ENCODE measurements around the gene LDB3. TPM values are rescaled to one million over a fixed set of nuclear protein-coding genes. Genes with fewer than 3 reads are reported as not detected.

LDB3 gene
- polyA plus RNA-seq, 4 donors: 0.68 to 0.87 (median 0.71) TPM

DNA sequence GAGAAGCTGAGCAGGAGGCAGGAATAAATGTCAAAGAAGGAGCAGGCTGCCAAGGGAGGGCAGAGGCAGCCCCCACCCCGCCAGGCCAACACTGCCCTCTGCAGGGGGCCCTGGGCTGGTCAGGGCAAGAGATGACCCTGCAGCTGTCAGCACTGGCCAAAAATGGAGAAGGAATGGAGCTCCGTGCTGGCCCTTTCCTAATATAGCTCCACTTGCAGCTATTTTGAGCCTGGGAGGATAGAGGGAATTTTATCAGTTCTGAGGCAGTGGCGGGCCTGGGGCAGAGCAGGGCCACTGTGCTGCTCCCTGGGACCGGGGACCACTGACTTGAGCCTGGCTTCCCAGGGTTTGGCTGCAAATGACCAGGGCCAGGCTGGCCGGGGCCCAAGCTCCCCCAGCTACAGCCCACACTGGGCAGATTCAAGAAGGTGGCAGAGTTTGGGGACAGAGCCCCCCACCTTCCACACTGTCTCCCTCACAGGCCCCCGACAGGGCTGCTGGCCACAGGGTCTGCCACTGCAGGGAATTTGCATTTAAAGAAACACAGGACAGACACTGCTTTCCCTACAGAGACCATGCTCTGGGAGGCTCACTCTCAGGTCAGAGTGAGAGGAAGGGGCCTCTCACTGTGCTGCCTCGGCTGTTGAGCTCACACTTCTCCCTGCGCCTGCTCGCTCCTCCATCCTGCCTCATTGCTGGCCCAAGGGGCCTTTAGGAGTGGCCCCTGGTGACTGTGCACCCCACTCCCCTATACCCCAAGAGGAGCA is 16.2 kb downstream of the LDB3 start:
- DNase-seq (ENCODE audit: low read depth in 4 of 4, low spot score in 3 of 4): no peak

DNA sequence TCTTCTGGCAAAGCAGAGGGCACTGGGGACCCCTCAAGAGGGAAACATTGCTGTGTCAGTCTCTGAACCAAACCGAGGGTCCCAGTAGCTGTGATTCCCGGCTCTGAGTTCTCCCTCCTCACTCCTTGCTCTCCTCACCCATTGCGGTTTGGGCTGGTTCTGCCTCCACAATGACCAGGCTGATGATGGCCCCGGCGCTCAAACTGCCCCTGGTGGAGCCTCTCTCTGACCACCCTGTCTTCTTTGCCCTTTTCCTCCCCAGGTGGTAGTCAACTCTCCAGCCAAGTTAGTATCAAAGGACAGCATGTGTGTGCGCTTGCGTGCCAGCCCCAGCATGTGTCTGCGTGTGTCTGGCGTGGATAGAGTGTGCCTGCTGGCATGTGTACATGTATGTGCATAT is 17.1 kb downstream of the LDB3 start:
- DNase-seq (ENCODE audit: low read depth in 4 of 4, low spot score in 3 of 4): no peak

DNA sequence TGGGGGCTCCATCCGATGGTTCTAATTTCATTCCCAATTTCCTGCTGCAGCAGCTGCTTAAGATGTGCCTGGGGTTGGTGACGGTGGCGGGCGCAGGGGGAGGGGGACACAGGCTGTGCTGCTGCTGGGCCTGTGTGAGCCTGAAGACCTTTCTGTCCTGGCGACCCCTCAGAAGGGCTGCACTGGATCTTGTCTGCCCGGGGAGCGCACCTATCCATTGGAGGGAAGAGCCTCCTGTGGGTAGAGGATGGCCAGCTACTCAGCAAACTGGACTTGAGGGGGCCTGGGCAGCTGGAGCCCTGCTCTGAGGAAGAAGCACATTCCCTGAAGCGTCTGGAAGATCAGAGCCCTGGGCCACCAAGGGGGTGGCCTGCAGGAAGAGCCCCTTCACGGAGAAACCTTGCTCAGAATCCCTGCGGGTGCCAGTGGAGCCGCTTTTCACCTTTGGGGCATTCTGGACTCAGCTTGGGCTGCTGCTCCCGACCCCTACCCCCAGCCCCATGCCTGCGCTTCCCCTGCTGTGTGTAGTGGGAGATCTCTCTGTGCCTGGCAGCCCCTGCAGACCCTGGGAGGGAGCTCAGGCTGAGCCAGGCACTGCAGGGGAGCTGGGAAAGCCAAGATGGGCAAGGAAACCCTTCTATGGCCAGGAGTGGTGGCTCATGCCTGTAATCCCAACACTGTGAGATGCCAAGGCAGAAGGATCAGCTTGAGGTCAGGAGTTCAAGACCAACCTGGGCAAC is 17.8 kb downstream of the LDB3 start:
- DNase-seq (ENCODE audit: low read depth in 4 of 4, low spot score in 3 of 4): no peak

DNA sequence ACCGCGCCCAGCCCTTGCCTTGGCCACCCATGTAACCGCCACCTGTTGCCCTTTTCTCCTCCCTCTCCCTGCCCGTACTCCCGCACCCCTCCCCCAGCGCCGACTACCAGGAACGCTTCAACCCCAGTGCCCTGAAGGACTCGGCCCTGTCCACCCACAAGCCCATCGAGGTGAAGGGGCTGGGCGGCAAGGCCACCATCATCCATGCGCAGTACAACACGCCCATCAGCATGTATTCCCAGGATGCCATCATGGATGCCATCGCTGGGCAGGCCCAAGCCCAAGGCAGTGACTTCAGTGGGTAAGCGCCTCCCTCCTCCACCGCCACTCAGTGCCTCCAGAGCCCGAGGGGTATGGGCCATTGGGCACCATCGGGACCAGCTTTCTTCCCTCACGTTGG is 18.7 kb downstream of the LDB3 start:
- no peak for DNase-seq (ENCODE audit: low read depth in 4 of 4, low spot score in 3 of 4)

DNA sequence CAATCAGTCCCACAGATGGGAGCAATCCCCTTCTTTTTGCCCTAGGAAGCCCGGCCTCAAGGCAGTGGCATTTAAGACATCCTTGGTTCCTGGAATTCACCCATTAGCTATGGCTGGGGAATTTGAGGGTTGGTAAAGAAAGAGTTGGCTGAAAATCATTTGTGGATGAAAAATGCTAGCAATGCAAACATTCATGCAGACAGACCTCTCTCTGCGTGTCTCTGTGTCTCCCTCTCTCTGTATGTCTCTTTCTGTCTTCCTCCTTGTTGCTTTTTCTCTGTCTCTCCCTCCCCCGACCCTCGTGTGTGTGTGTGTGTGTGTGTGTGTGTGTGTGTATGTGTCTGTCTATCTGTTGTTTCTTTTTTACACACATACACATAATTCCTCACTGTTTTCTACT is 19.4 kb downstream of the LDB3 start:
- no peak for DNase-seq (ENCODE audit: low read depth in 4 of 4, low spot score in 3 of 4)

DNA sequence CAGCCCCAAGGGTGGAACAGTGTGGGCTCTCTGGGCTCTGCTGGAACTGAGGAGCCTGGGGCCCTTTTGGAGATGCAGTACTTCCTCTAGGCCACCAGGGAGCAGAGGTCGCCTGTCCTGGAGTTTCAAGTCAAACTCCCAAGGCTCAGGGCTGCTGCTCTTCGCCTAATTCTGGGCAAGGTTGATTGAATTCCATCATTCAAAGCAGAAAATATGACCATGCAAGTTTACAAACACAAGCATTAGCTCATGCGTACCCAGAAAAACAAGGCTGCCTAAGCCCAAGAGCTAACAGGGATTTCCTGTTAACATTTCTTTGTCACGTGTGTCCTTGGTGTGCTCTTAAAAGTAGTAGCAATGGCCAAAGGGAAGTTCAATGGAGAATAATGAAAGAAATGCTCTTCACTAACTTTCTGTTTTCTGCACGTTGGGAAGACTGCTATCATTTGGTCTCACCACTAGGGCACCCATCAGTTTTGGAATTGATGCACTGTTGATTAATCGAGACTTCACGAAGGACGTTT is 20.1 kb downstream of the LDB3 start:
- no peak for DNase-seq (ENCODE audit: low read depth in 4 of 4, low spot score in 3 of 4)

DNA sequence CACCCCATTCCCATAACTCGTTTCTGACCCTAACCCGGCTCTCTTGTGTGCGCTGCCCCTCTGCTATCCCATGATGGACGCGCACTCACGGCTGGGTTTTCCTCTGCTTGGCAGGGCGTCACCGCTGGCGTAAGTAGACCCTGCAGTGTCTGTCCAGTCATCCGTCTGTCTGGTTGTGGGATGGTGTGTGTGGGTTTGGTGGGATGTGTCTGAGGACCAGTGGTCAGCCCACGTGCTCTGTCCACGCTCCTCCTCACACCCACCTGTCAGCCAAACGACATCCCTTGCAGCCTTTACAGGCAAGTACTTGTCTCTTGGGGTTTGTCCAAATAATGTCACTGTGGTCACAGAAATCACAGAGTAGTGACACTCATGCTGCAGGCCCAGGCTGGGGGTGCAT is 20.8 kb downstream of the LDB3 start:
- no peak for DNase-seq (ENCODE audit: low read depth in 4 of 4, low spot score in 3 of 4)

GRCh38 chr10:86690231-86690630 is 21.9 kb downstream of the LDB3 start:
- DNase-seq (ENCODE audit: low read depth in 4 of 4, low spot score in 3 of 4): no peak

DNA sequence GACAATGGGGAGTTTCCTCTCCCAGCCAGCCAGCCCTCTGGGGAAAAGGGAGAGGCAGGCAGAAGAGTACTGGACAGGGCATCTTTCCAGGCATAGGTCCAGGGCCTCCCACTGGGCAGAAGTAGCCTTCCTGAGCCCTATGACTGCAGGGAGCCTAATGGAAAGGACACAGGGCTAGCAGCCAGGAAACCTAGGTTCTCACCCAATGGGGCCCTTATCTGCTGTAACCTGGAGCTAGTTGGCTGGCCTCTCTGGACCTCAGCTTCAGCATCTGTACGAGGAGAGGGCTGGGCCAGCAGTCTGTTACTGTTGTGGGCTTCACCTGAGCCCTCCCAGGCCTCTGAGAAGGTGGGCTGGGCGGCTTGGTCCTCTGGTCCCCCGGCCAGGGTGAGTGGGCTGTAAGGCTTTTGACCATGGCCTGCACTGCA is 22.4 kb downstream of the LDB3 start:
- DNase-seq (ENCODE audit: low read depth in 4 of 4, low spot score in 3 of 4): no peak

DNA sequence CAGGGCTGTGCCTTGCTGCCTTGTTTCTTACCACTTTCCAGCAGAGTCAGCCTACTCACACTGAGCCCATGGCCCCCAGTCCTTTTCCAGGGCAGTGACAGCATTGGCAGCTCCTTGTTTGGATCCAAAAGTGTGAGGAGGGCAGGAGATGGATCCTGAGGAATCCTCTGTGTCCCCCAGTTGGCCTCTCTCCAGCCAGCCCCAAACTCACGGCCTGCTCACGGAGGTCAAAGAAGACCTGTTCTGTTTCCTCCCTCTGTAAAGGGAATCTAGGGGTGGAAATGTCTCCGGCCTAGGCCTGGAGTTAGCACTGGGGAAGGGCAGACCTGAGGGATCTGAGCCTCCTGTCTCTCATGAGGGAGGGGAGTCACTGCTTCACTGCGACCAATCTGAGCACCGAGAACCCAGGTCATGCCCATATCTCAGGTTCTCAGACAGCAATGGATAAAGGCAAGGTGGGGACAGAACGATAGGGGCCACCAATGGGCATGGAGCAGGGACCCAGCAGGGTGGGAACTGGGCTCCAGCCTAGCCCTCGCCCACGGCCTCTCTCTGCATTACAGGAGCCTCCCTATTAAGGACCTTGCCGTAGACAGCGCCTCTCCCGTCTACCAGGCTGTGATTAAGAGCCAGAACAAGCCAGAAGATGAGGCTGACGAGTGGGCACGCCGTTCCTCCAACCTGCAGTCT is 23.2 kb downstream of the LDB3 start:
- DNase-seq (ENCODE audit: low read depth in 4 of 4, low spot score in 3 of 4): no peak

DNA sequence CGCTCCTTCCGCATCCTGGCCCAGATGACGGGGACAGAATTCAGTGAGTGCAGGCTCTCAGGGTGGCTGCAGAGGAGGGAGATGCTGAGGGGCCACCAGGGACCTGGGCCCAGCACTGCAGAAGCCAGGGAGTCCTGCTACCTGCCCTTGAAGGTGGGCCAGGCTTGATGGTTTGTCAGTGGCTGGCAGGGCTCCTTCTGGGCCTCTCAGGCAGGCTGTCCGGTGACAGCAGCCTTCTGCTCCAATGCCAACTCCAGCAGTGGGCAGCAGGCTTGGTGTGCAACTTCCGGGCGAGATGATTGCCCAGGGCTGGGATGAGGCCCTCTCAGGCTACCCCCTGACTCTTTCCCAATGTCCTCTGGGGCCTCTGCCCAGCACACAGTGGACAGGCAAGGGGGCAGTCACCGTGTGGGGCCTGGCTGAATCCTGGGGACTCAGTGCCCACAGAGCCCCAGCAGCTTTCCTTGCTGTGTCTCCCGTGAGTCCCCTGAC is 23.8 kb downstream of the LDB3 start:
- DNase-seq (ENCODE audit: low read depth in 4 of 4, low spot score in 3 of 4): no peak

DNA sequence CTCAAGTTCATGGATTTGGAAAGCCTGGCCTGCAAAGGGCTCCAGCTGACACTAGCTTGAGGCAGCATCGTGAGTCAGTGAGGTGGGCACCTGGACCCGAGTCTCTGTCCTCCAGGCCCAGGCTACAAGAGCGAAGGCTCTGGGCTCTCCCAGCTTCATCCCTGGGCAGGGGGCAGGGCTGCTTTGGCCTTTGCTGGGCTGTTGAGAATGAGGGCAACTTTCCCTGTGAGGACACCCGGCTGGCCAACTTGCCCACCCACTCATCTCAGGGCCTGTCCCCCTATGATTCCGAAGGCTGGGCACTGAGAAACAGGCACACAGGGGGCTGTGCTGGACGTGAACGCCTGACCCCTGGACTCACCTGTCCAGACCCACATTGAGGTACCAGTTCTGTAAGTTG is 24.4 kb downstream of the LDB3 start:
- no peak for DNase-seq (ENCODE audit: low read depth in 4 of 4, low spot score in 3 of 4)

DNA sequence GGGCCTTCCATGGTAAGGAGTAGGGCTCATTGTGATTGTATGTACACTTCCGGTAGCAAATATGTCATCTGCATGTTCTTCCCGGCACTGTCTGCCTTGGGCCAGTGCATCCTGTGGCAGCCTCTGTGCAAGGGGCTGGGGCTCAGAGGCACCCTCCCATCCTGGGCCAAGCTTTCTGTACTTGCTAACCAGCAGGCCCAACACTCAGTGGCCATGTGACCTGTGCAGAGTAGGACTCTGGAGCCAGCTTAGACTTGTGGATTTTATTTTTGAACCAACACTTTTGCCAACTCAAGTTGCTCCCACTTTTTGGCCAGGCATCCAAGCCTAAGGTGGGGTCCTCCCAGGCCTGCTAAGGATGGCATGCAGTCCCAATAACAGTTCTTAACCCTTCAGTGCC is 25.0 kb downstream of the LDB3 start:
- no peak for DNase-seq (ENCODE audit: low read depth in 4 of 4, low spot score in 3 of 4)

- DNase-seq (ENCODE audit: low read depth in 4 of 4, low spot score in 3 of 4): peak in 2 of 4 donors; percentile 52 to 65
These were observed 25.5 kb downstream of the LDB3 start for GRCh38 chr10:86693721-86694369.

DNA sequence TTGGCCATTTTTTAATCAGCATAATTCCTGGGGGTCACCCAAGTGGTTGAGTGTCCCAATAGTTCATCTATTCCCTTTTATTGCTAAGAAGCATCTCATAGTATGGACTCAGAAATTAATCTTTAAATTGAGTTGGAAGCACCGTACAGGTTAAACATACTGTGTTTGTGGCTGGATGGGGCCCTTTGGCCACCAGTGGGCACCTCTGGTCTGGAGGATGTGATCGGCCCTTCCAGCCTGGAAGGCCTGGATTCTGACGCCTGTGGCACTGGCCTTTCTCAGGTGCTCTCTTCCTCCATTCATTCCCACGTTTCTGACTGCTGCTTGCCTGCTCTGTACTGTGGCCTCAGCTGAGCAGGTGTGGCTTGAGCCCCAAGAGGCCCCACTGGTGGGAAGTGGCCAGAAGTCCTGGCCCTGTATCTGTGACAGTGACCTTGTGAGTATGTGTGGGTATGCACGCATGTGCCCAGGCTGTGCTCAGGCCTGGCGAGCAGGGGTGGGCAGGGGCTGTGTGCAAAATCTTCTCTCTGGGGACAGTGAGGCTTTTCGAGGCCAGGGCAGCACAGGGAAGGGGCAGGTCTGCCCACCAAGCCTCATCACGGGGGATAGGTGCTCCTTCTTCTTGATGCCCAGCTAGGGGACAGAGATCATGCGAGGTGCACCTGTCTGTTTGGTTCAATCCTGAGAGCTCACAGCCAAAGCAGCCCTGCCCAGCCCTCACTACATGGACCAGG is 30.1 kb downstream of the LDB3 start:
- no peak for DNase-seq (ENCODE audit: low read depth in 4 of 4, low spot score in 3 of 4)

DNA sequence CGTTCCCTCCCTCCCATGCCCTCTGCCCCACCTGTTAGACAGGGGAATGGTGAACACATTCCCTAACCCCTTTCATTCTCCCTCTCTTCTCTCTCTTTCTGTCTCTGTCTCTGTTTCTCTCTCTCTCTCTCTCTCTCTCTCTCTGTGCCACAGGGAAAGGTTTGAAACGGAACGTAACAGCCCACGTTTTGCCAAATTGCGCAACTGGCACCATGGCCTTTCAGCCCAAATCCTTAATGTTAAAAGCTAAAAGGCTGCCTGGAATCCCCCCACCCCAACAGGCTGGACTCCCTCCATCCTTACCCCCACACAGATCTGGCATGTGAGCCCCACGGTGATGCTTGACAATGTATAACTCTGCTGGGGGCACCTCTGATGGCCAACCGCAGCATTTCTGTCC is 30.8 kb downstream of the LDB3 start:
- DNase-seq (ENCODE audit: low read depth in 4 of 4, low spot score in 3 of 4): no peak

DNA sequence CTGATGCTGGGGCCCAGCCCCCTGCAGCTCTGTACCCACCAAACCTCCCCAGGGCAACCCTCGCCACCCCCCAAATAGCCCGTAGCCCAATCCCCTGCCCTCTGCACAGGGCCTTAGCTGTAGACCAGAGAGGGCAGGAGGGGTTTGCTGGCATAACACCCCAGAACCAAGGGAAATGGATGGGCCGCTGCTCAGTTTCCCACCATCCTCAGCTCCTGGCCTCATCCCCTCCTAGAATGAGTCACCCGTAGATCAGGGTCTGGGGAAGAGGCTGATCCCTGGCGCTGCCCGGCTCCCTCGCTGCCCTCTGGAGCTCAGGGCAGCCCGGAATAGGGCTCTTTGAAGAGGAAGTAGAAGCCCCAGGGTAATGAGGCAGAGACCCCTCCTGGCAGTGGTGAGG is 31.2 kb downstream of the LDB3 start:
- no peak for DNase-seq (ENCODE audit: low read depth in 4 of 4, low spot score in 3 of 4)

- no peak for DNase-seq (ENCODE audit: low read depth in 4 of 4, low spot score in 3 of 4)
These were observed 31.9 kb downstream of the LDB3 start for GRCh38 chr10:86699991-86700840.

Measured in left renal pelvis (tissue), 4 donors.